Amniotic stem cell (primary cell): ENCODE results near the gene GLTPD2.

ENCODE experiments used
- DNase-seq: peaks from one replicate; lab custom pipeline; 2025; lab: John Stamatoyannopoulos, UW

Gene GLTPD2

GRCh38 chr17:4788807-4789700, at the start of gene GLTPD2:
TSS of gene GLTPD2 (plus strand) at chr17:4788964. CDS start at chr17:4789012, 48 bp downstream.
- DNase-seq, result no peak

GRCh38 chr17:4739122-4740024, 49.4 kb upstream of the GLTPD2 start, which contains the start of the genes CXCL16 and ZMYND15:
TSS of gene CXCL16 (minus strand) at chr17:4739928. CDS start at chr17:4739339, 589 bp downstream.
TSS of gene ZMYND15 (plus strand) at chr17:4739833. CDS start at chr17:4740549, 716 bp downstream.
- DNase-seq, result no peak

GRCh38 chr17:4740025-4740351, 48.8 kb upstream of the GLTPD2 start:
- no peak for DNase-seq

- no peak for DNase-seq
These were observed 48.2 kb upstream of the GLTPD2 start for GRCh38 chr17:4740584-4740983.

- no peak for DNase-seq
These were observed 47.2 kb upstream of the GLTPD2 start for GRCh38 chr17:4741544-4741943.

- no peak for DNase-seq
These were observed 46.6 kb upstream of the GLTPD2 start for GRCh38 chr17:4742133-4742532.

GRCh38 chr17:4742629-4743028, 46.1 kb upstream of the GLTPD2 start:
- DNase-seq, result no peak

- DNase-seq, result no peak
These were observed 45.5 kb upstream of the GLTPD2 start for GRCh38 chr17:4743216-4743615.

- DNase-seq, result no peak
These were observed 44.9 kb upstream of the GLTPD2 start for GRCh38 chr17:4743898-4744297.

GRCh38 chr17:4744999-4745969, 43.5 kb upstream of the GLTPD2 start:
- no peak for DNase-seq

GRCh38 chr17:4747847-4748246, 40.9 kb upstream of the GLTPD2 start:
- no peak for DNase-seq

GRCh38 chr17:4748686-4749085, 40.1 kb upstream of the GLTPD2 start:
- DNase-seq, result no peak

GRCh38 chr17:4750606-4751005, 38.2 kb upstream of the GLTPD2 start:
- no peak for DNase-seq

- DNase-seq, result no peak
These were observed 36.8 kb upstream of the GLTPD2 start for GRCh38 chr17:4751932-4752331.

GRCh38 chr17:4753392-4753791, 35.4 kb upstream of the GLTPD2 start:
- DNase-seq, result no peak

GRCh38 chr17:4759776-4760236, 29.0 kb upstream of the GLTPD2 start:
- no peak for DNase-seq

GRCh38 chr17:4764595-4764994, 24.2 kb upstream of the GLTPD2 start:
- no peak for DNase-seq

GRCh38 chr17:4766201-4766600, 22.6 kb upstream of the GLTPD2 start:
- DNase-seq, result no peak

GRCh38 chr17:4766723-4767122, 22.0 kb upstream of the GLTPD2 start:
- DNase-seq, result no peak

GRCh38 chr17:4768298-4768697, 20.5 kb upstream of the GLTPD2 start:
- DNase-seq, result no peak

- no peak for DNase-seq
These were observed 19.1 kb upstream of the GLTPD2 start for GRCh38 chr17:4769628-4770027.
